ENCODE results near the gene MARCKS. TPM values are rescaled to one million over a fixed set of nuclear protein-coding genes. Genes with fewer than 3 reads are reported as not detected.

MARCKS gene, protein sequence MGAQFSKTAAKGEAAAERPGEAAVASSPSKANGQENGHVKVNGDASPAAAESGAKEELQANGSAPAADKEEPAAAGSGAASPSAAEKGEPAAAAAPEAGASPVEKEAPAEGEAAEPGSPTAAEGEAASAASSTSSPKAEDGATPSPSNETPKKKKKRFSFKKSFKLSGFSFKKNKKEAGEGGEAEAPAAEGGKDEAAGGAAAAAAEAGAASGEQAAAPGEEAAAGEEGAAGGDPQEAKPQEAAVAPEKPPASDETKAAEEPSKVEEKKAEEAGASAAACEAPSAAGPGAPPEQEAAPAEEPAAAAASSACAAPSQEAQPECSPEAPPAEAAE
- polyA plus RNA-seq = 111 and 129 TPM in 2 replicates

DNA sequence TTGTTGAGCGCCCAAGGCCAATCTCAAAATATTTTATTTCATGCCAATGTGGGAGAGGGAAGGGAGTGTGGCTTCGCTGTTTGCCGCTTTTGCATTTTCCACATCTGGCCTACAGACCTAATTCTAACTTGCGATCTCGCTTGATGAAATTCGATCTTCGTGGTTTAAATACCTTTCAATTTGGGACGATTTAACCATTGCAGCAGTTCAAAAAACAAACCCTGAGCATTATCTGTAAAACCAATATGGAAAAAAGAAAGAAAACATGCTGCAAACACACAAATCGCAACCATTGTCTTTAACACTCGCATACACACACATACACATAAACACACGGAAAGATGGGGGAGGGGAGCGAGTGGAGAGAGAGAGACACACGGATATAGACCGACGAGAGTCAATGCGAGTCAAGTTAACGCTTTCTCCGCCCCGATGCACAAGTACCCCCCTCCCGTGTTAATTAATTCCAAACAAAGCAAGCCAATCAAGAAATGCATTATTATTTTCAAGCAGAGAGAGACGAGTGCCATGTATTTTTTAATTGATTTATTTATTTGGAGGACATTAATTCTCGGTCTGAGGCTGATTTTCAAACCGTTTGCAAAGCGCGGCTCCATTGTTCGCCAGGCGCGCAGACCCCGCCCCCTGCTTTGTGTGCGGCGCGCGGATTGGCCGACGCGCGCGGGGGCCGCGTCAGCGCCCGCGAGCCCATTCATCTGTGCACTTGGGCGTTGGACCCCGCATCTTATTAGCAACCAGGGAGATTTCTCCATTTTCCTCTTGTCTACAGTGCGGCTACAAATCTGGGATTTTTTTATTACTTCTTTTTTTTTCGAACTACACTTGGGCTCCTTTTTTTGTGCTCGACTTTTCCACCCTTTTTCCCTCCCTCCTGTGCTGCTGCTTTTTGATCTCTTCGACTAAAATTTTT, at the start of gene MARCKS:
Gene MARCKS, plus strand, starts transcription at position 721 of the 931 bp plus-strand sequence. CDS start 401 bp downstream, outside the sequence.

Other genes with a start within 250 kb of the MARCKS start
- 51.7 and 62.6 TPM in 2 replicates for gene HDAC2, start 113.8 kb downstream of the MARCKS start, polyA plus RNA-seq

Data from Purkinje cell (primary cell).